H1 (cell line): Measurements from ENCODE around the gene CBX2. TPM values are rescaled to one million over a fixed set of nuclear protein-coding genes. Genes with fewer than 3 reads are reported as not detected.

Experiments
- CTCF ChIA-PET: fragments of 300-600 bp; sonication (Branson Sonifier 250); formaldehyde crosslinking; loops from one replicate; lab custom pipeline; 2021; ENCODE audit not compliant: partially characterized antibody; lab: Charles Lee
- POLR2A ChIA-PET: fragments of 300-600 bp; sonication (Branson Sonifier 250); formaldehyde crosslinking; loops from one replicate; lab custom pipeline; 2021; ENCODE audit warnings: inconsistent platforms; ENCODE audit not compliant: partially characterized antibody; lab: Charles Lee
- DNase-seq, 2 experiments: peaks; one replicate each; pipeline versions ENCODE4 v3.0.0 to v3.0.0-alpha.2; 2010 to 2022; ENCODE audit warnings: low spot score in 2 of 2, low read depth in 1 of 2, mixed read lengths in 1 of 2
- FAIRE-seq: peaks from 2 replicates; lab custom pipeline; 2011; peaks lifted over from hg19 to GRCh38; lab: Jason Lieb, UNC
- H2AFZ ChIP-seq: 2 replicates; pipeline ENCODE4 v1.8.1; 2012; ENCODE audit warnings: low read length, inconsistent platforms
- H2AK5ac ChIP-seq: 2 replicates; pipeline ENCODE4 v1.6.1; 2013; ENCODE audit warnings: low read depth, low read length
- H2BK120ac ChIP-seq: replicated peaks from 2 replicates; pipeline ENCODE3; 2013; ENCODE audit warnings: low read depth, low read length, inconsistent platforms
- H2BK12ac ChIP-seq: 2 replicates; pipeline ENCODE4 v1.6.1; 2013; ENCODE audit warnings: low read depth, low read length
- H2BK15ac ChIP-seq: 2 replicates; pipeline ENCODE4 v1.6.1; 2013; ENCODE audit warnings: low read length
- H2BK20ac ChIP-seq: 2 replicates; pipeline ENCODE4 v1.6.1; 2013; ENCODE audit warnings: low read length
- H2BK5ac ChIP-seq: 2 replicates; pipeline ENCODE4 v1.6.1; 2013; ENCODE audit warnings: low read depth, low read length
- H3K14ac ChIP-seq: 2 replicates; pipeline ENCODE4 v1.6.1; 2013; ENCODE audit warnings: inconsistent platforms; ENCODE audit not compliant: insufficient read length
- H3K18ac ChIP-seq: 2 replicates; pipeline ENCODE4 v1.6.1; 2013; ENCODE audit warnings: low read length; ENCODE audit errors: extremely low read depth
- H3K23ac ChIP-seq: 2 replicates; pipeline ENCODE4 v1.6.1; 2013; ENCODE audit warnings: inconsistent platforms; ENCODE audit not compliant: insufficient read length
- H3K23me2 ChIP-seq: 2 replicates; pipeline ENCODE4 v1.6.1; 2013; ENCODE audit warnings: low read depth, low read length
- H3K27ac ChIP-seq: 2 replicates; pipeline ENCODE4 v1.6.1; 2011; ENCODE audit warnings: low read depth, low read length, inconsistent platforms
- H3K27me3 ChIP-seq, 4 experiments: replicated peaks in 1 of 4; 1 replicate in 1 of 4; 2 replicates in 3 of 4; pipeline versions ENCODE4 v1.6.1 to v1.8.1; 2011 to 2013; ENCODE audit warnings: low read length in 3 of 4, mild to moderate bottlenecking in 3 of 4, inconsistent platforms in 2 of 4, mixed read lengths in 2 of 4, moderate library complexity in 1 of 4; ENCODE audit not compliant: control insufficient read depth in 3 of 4, insufficient read depth in 3 of 4; ENCODE audit errors: extremely low read depth in 1 of 4
- H3K36me3 ChIP-seq, 4 experiments: 2 replicates each; pipeline versions ENCODE4 v1.6.1 to v1.8.1; 2011 to 2013; ENCODE audit warnings: mild to moderate bottlenecking in 4 of 4, low read length in 3 of 4, moderate library complexity in 2 of 4, control low read depth in 1 of 4, inconsistent platforms in 1 of 4; ENCODE audit not compliant: insufficient read depth in 4 of 4, control insufficient read depth in 2 of 4
- H3K4ac ChIP-seq: replicated peaks from 2 replicates; pipeline ENCODE3; 2013; ENCODE audit warnings: low read length, low read depth, mixed read lengths, inconsistent platforms; ENCODE audit not compliant: insufficient read length
- H3K4me1 ChIP-seq, 4 experiments: replicated peaks in 1 of 4; 1 replicate in 1 of 4; 2 replicates in 3 of 4; pipeline versions ENCODE4 v1.6.1 to v1.8.1; 2011 to 2013; ENCODE audit warnings: low read length in 3 of 4, inconsistent platforms in 2 of 4, mixed read lengths in 1 of 4; ENCODE audit not compliant: insufficient read depth in 4 of 4, control insufficient read depth in 3 of 4
- H3K4me2 ChIP-seq, 2 experiments: 2 replicates each; pipeline versions ENCODE4 v1.6.1 to v1.8.1; 2011 to 2013; ENCODE audit warnings: low read depth in 2 of 2, low read length in 2 of 2, control low read depth in 1 of 2, inconsistent platforms in 1 of 2, mild to moderate bottlenecking in 1 of 2; ENCODE audit not compliant: insufficient read depth in 1 of 2
- H3K4me3 ChIP-seq, 4 experiments: fragments of 200-600, 300-600 bp in 1 of 4; sonication (generic), shearing (Covaris generic), sonication (Bioruptor Twin) in 1 of 4; 2 replicates each; pipeline versions ENCODE4 v1.5.1 to v1.8.1; 2011 to 2016; ENCODE audit warnings: low read length in 4 of 4, low read depth in 3 of 4, control low read depth in 2 of 4, inconsistent platforms in 2 of 4, mild to moderate bottlenecking in 2 of 4, mixed read lengths in 1 of 4, moderate library complexity in 1 of 4; ENCODE audit not compliant: insufficient read depth in 2 of 4; ENCODE audit errors: extremely low read depth in 1 of 4
- H3K56ac ChIP-seq: replicated peaks from 2 replicates; pipeline ENCODE3; 2013; ENCODE audit warnings: low read depth, mild to moderate bottlenecking, mixed read lengths, low read length, inconsistent platforms; ENCODE audit not compliant: insufficient read length
- H3K79me1 ChIP-seq: 2 replicates; pipeline ENCODE4 v1.6.1; 2013; ENCODE audit warnings: low read depth, low read length, control low read depth
- H3K79me2 ChIP-seq, 2 experiments: 2 replicates each; pipeline versions ENCODE4 v1.6.1 to v1.8.1; 2012 to 2013; ENCODE audit warnings: low read length in 2 of 2, mild to moderate bottlenecking in 2 of 2, inconsistent platforms in 1 of 2; ENCODE audit not compliant: insufficient read depth in 2 of 2, control insufficient read depth in 1 of 2
- H3K9ac ChIP-seq, 4 experiments: replicated peaks in 1 of 4; 1 replicate in 1 of 4; 2 replicates in 3 of 4; pipeline versions ENCODE4 v1.6.1 to v1.8.1; 2011 to 2013; ENCODE audit warnings: low read depth in 3 of 4, low read length in 3 of 4, control low read depth in 2 of 4, mild to moderate bottlenecking in 2 of 4, moderate library complexity in 2 of 4, inconsistent platforms in 1 of 4; ENCODE audit errors: extremely low read depth in 1 of 4
- H3K9me3 ChIP-seq, 2 experiments: 2 replicates each; pipeline versions ENCODE4 v1.6.1 to v1.8.1; 2012 to 2013; ENCODE audit warnings: mild to moderate bottlenecking in 2 of 2, moderate library complexity in 2 of 2, control low read depth in 1 of 2, inconsistent platforms in 1 of 2, low read depth in 1 of 2, low read length in 1 of 2, mixed read lengths in 1 of 2; ENCODE audit not compliant: insufficient read depth in 2 of 2
- H4K20me1 ChIP-seq, 2 experiments: replicated peaks in 1 of 2; 2 replicates each; pipeline versions ENCODE3 to v1.8.1; 2011 to 2013; ENCODE audit warnings: inconsistent platforms in 2 of 2, low read length in 2 of 2, mild to moderate bottlenecking in 1 of 2; ENCODE audit not compliant: insufficient read depth in 2 of 2, control insufficient read depth in 1 of 2
- H4K5ac ChIP-seq: 2 replicates; pipeline ENCODE4 v1.6.1; 2013; ENCODE audit warnings: low read length, low read depth, mixed read lengths, inconsistent platforms; ENCODE audit not compliant: insufficient read length
- H4K8ac ChIP-seq: 2 replicates; pipeline ENCODE4 v1.8.0; 2013; ENCODE audit warnings: mild to moderate bottlenecking, moderate library complexity, low read length, inconsistent platforms; ENCODE audit not compliant: insufficient read depth; ENCODE audit errors: extremely low read depth
- H4K91ac ChIP-seq: replicated peaks from 2 replicates; pipeline ENCODE3; 2013; ENCODE audit warnings: low read length, mixed read lengths, inconsistent platforms; ENCODE audit not compliant: insufficient read length
- CHD1 ChIP-seq: IDR thresholded peaks from 2 replicates; pipeline ENCODE4 v1.6.1; 2012; ENCODE audit warnings: low read depth, low read length, improper control_type of control experiment
- HDAC6 ChIP-seq: IDR thresholded peaks from one replicate; pipeline ENCODE4 v1.7.1; 2012; ENCODE audit warnings: low read depth, mild to moderate bottlenecking, inconsistent platforms, low read length, moderate library complexity
- JUN ChIP-seq: IDR thresholded peaks from 2 replicates; pipeline ENCODE4 v1.6.1; 2011; ENCODE audit warnings: low read depth, mild to moderate bottlenecking, improper control_type of control experiment, low read length
- JUND ChIP-seq: IDR thresholded peaks from 2 replicates; pipeline ENCODE4 v1.6.1; 2011; ENCODE audit warnings: mild to moderate bottlenecking, improper control_type of control experiment, low read length
- KDM4A ChIP-seq: IDR thresholded peaks from one replicate; pipeline ENCODE4 v1.7.1; 2012; ENCODE audit warnings: low read depth, mild to moderate bottlenecking, moderate library complexity, low read length, inconsistent platforms; ENCODE audit not compliant: severe bottlenecking
- RAD21 ChIP-seq, 2 experiments: IDR thresholded peaks in 1 of 2; conservative IDR thresholded peaks in 1 of 2; 2 replicates each; pipeline ENCODE4 v1.6.1; 2011; ENCODE audit warnings: low read depth in 2 of 2, low read length in 2 of 2, improper control_type of control experiment in 1 of 2, inconsistent platforms in 1 of 2, mild to moderate bottlenecking in 1 of 2, moderate library complexity in 1 of 2
- RFX5 ChIP-seq: IDR thresholded peaks from 2 replicates; pipeline ENCODE4 v1.6.1; 2011; ENCODE audit warnings: low read depth, low read length, improper control_type of control experiment, borderline replicate concordance
- SAP30 ChIP-seq: fragments of 300-600 bp; sonication (generic); IDR thresholded peaks from 2 replicates; pipeline ENCODE4 v1.7.1; 2012; ENCODE audit warnings: low read length, moderate library complexity, mild to moderate bottlenecking, inconsistent platforms; ENCODE audit not compliant: insufficient read depth, insufficient replicate concordance
- SIX5 ChIP-seq: IDR thresholded peaks from 2 replicates; pipeline ENCODE4 v1.6.1; 2011; ENCODE audit warnings: mild to moderate bottlenecking, low read depth, low read length
- SUZ12 ChIP-seq: fragments of 200-600 bp; sonication (generic); IDR thresholded peaks from 2 replicates; pipeline ENCODE4 v1.6.1; 2012; ENCODE audit warnings: mild to moderate bottlenecking, inconsistent platforms, low read length, moderate library complexity, mixed read lengths
- TCF12 ChIP-seq: IDR thresholded peaks from 2 replicates; pipeline ENCODE4 v1.6.1; 2011; ENCODE audit warnings: low read depth, mild to moderate bottlenecking, low read length
- YY1 ChIP-seq: IDR thresholded peaks from 2 replicates; pipeline ENCODE4 v1.6.1; 2011; ENCODE audit warnings: low read depth, mild to moderate bottlenecking, low read length
- WGBS, 2 experiments: shearing (Covaris generic) in 1 of 2; methylation state at CpG; one replicate each; pipeline versions ENCODE4 v1.1.6 to v1.1.7; 2013 to 2015; ENCODE audit warnings: low lambda C conversion rate in 2 of 2, mixed read lengths in 2 of 2, inconsistent platforms in 1 of 2, low coverage in 1 of 2, missing lambda C conversion rate in 1 of 2; ENCODE audit not compliant: insufficient replicate concordance in 2 of 2, insufficient coverage in 1 of 2, insufficient read length in 1 of 2; ENCODE audit errors: extremely low coverage in 1 of 2, missing lambda C conversion rate in 1 of 2; 5-methylcytosine and 5-hydroxymethylcytosine counted together
- polyA plus RNA-seq, 7 experiments: library from polyadenylated mRNA; depleted of rRNA in 3 of 7; stranded (reverse) in 5 of 7; unstranded in 2 of 7; fragments of >200 nt in 5 of 7; fragments of 200-250 nt in 2 of 7; gene quantifications; 1 replicate in 5 of 7; 2 replicates in 1 of 7; 4 replicates in 1 of 7; pipeline versions ENCODE4 v1.2.1 to v1.2.3, GENCODE V29; 2011 to 2013; ENCODE audit warnings: missing spikeins in 2 of 7, mixed read lengths in 2 of 7
- total RNA-seq: library from RNA; stranded (reverse); fragmentation: NEBNext Ultra II Directional; extraction: Animal tissue kit (Norgen Biotek cat#: 25700); gene quantifications from 2 replicates; pipeline ENCODE4 v1.2.1, GENCODE V29; 2021

The CBX2 gene
- total and polyA plus RNA-seq, 2 of the 8 experiments (the other 6 are each of a cell fraction or from before 2014, with no cell fraction given): 64.3 to 83.9 TPM

- Histone ChIP-seq H3K27me3 (peaks cover 48 to 77% (median 66%) of the 10 kb centered on the region in 4 experiments), H3K9ac (no peak overlapping the region), H3K56ac (no peak overlapping the region), H3K4me2 (no peak overlapping the region), H3K14ac (no peak overlapping the region), H3K9me3 (no peaks in the 10 kb centered on the region), H2AK5ac (no peak overlapping the region), H2BK5ac (no peak overlapping the region), H3K36me3 (peaks cover 0 to 11% (median 0%) of the 10 kb centered on the region in 4 experiments; a peak in 1 of 8 replicates), H4K8ac (no peak overlapping the region), H3K79me2 (no peaks in the 10 kb centered on the region), H3K27ac (no peak overlapping the region), H2BK20ac (no peak overlapping the region), H3K4me1 (peaks cover 0 to 11% (median 4%) of the 10 kb centered on the region in 4 experiments; a peak in 6 of 7 replicates), H4K91ac (no peak overlapping the region), H2BK12ac (no peak overlapping the region), H4K20me1 (no peaks in the 10 kb centered on the region), H3K4me3 (no peak overlapping the region), H3K18ac (no peak overlapping the region), H2BK15ac (no peak overlapping the region), H2AFZ (no peak overlapping the region), H3K23ac (no peak overlapping the region), H2BK120ac (no peak overlapping the region), H3K79me1 (no peaks in the 10 kb centered on the region), H3K4ac (no peak overlapping the region), H3K23me2 (peaks cover 3% of the 10 kb centered on the region; the same call in 1 of the 2 replicates), H4K5ac (no peak overlapping the region)
- POLR2A ChIA-PET: interaction anchor here (1.9 to 24.0 kb wide), 2 partner anchors 9 to 11 kb away, joined by 5 to 374 read pairs; no protein-coding TSS in a partner anchor
- FAIRE-seq: no peak
- 86% methylated on average over 13 of the region's 13 CpGs; no CpG with 5 or more reads in 1 of the 2 experiments for WGBS, 2 experiments
- no peak for DNase-seq
- CTCF ChIA-PET: interaction anchor here (0.6 to 24.7 kb wide), 9 partner anchors 9 to 174 kb away, joined by 3 to 576 read pairs (median 12); partner anchors contain the start of genes CBX4 and CBX8
- no peak for TF ChIP-seq TCF12
- TF ChIP-seq JUND: no peak
- no peak for TF ChIP-seq KDM4A
- TF ChIP-seq JUN: no peak
- TF ChIP-seq SUZ12: no peak; the same call in 1 of the 2 replicates
- TF ChIP-seq RFX5: no peak
- TF ChIP-seq SAP30: no peak
- no peak for TF ChIP-seq HDAC6
- TF ChIP-seq YY1: no peak
- TF ChIP-seq CHD1: no peak
- TF ChIP-seq RAD21 (IDR thresholded peaks at IDR 0.05 in 1 of 2, conservative IDR thresholded peaks at IDR 0.05 in 1 of 2; ENCODE audit: low read depth in 2 of 2, low read length in 2 of 2): no peak
- no peak for TF ChIP-seq SIX5
Measured at GRCh38 chr17:79819534-79820276, 41.8 kb downstream of the CBX2 start.
